HG02588 (cell line): ENCODE data around the gene GSS.

Source experiments
- ATAC-seq: cut with Tn5 transposase; IDR thresholded peaks from one replicate; pipeline ENCODE4 v1.9.1; 2021; ENCODE audit warnings: mild to moderate bottlenecking, moderate library complexity; ENCODE audit not compliant: unreplicated experiment

GSS gene

GRCh38 chr20:34947336-34947735, 8.3 kb downstream of the GSS start:
- no peak for ATAC-seq

- ATAC-seq = no peak
Measured at GRCh38 chr20:34946661-34947060, 8.9 kb downstream of the GSS start.

- ATAC-seq = no peak
Measured at GRCh38 chr20:34945315-34946077, 10.1 kb downstream of the GSS start.

- ATAC-seq = no peak
Measured at GRCh38 chr20:34943808-34944567, 11.6 kb downstream of the GSS start.

- ATAC-seq = no peak
Measured at GRCh38 chr20:34942301-34942700, 13.3 kb downstream of the GSS start.

- ATAC-seq = no peak
Measured at GRCh38 chr20:34941226-34941625, 14.4 kb downstream of the GSS start.

GRCh38 chr20:34940081-34940481, 15.5 kb downstream of the GSS start:
- ATAC-seq = no peak

- ATAC-seq = no peak
Measured at GRCh38 chr20:34938466-34939163, 17.0 kb downstream of the GSS start.

- no peak for ATAC-seq
Measured at GRCh38 chr20:34931771-34932170, 23.8 kb downstream of the GSS start.

- ATAC-seq = no peak
Measured at GRCh38 chr20:34928411-34928810, 27.2 kb downstream of the GSS start.

GRCh38 chr20:34927736-34928135, 27.9 kb downstream of the GSS start:
- no peak for ATAC-seq

- no peak for ATAC-seq
Measured at GRCh38 chr20:34926581-34926980, 29.0 kb downstream of the GSS start.

GRCh38 chr20:34925981-34926380, 29.6 kb downstream of the GSS start:
- ATAC-seq = no peak

- ATAC-seq = no peak
Measured at GRCh38 chr20:34925341-34925740, 30.3 kb downstream of the GSS start.

- ATAC-seq = no peak
Measured at GRCh38 chr20:34923414-34923813, 32.2 kb downstream of the GSS start.

GRCh38 chr20:34922654-34923381, 32.8 kb downstream of the GSS start:
- ATAC-seq = no peak

- ATAC-seq = no peak
Measured at GRCh38 chr20:34921436-34921835, 34.2 kb downstream of the GSS start.

GRCh38 chr20:34920055-34920454, 35.6 kb downstream of the GSS start:
- no peak for ATAC-seq

- ATAC-seq = no peak
Measured at GRCh38 chr20:34916774-34917354, 38.7 kb downstream of the GSS start.

- ATAC-seq = no peak
Measured at GRCh38 chr20:34915749-34916455, 39.7 kb downstream of the GSS start.
